Erythroblast (primary cell): Measurements from ENCODE around the gene PLA2G5.
"Not testable (repeated sequence)": the region's sequence is repeated elsewhere in the genome, so short reads cannot be mapped to it uniquely, and the experiment has no call there.

Source experiments
- GATA1 ChIP-seq: IDR thresholded peaks from 2 replicates; pipeline ENCODE4 v1.6.1; 2011; ENCODE audit warnings: low read depth, mild to moderate bottlenecking, control low read depth, low read length, moderate library complexity
- POLR2A ChIP-seq: IDR thresholded peaks from 2 replicates; pipeline ENCODE4 v1.6.1; 2011; ENCODE audit warnings: mild to moderate bottlenecking, low read length

DNA sequence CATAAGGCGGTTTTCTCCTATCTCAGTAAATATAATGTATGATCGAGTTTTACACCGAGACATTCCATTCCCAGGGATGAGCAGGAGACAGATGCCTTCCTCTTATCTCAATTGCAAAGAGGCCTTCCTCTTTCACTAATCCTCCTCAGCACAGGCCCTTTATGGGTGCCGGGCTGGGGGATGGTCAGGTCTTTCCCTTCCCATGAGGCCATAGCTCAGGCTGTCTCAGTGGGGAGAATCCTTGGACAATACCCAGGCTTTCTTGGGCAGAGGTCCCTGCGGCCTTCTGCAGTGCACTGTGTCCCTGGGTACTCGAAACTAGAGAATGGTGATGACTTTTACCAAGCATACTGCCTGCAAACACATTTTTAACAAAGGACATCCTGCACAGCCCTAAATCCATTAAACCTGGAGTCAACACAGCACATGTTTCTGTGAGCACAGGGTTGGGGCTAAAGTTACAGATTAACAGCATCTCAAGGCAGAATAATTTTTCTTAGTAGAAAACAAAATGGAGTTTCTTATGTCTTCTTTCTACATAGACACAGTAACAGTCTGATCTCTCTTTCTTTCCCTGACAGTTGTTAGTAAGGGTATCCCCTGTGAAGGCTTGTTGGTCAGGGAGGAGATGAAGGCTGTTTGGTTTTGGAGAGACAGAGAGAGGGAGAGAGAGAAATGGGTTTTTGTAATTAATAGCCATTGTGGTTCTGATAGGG is 39.4 kb upstream of the PLA2G5 start:
- not testable (repeated sequence) for TF ChIP-seq GATA1, POLR2A
